Posterior vena cava (tissue), 2 donors: ENCODE measurements around the gene RBM17. TPM values are rescaled to one million over a fixed set of nuclear protein-coding genes. Genes with fewer than 3 reads are reported as not detected.
"Not testable (repeated sequence)": the region's sequence is repeated elsewhere in the genome, so short reads cannot be mapped to it uniquely, and the experiment has no call there.

ENCODE experiments used
- DNase-seq: peaks from one replicate; pipeline ENCODE4 v3.0.0-alpha.2; 2020; ENCODE audit warnings: low spot score
- intact Hi-C, 2 donors: fragments of 100-400 bp; cut with DNase I; formaldehyde crosslinking; loops; one replicate each; pipeline versions ENCODE4 v1.14.1 to v1.14.2; 2022 to 2023
- total RNA-seq, 2 donors: library from RNA; stranded (reverse); fragmentation: NEBNext Ultra II Directional; extraction: Animal tissue kit (Norgen Biotek cat#: 25700); gene quantifications; one replicate each; pipeline ENCODE4 v1.2.1, GENCODE V29; 2021
- donor health status: DM: yes; HTN: yes; CAD: no.
- donor health status: DM: yes; HTN: yes; CAD: no.

The RBM17 gene
- total RNA-seq, 2 donors from 2014 or later = 58.9 to 68.3 TPM

GRCh38 chr10:6141296-6142151 is 52.7 kb downstream of the RBM17 start:
- intact Hi-C loops = loop anchor here in 1 of 2 donors (5.0 to 10.0 kb wide), 3 partner anchors 47 to 1194 kb away; no protein-coding TSS in a partner anchor
- DNase-seq = no peak

GRCh38 chr10:6142186-6142585 is 53.4 kb downstream of the RBM17 start:
- intact Hi-C loops = loop anchor here in 1 of 2 donors (5.0 to 10.0 kb wide), 3 partner anchors 47 to 1195 kb away; no protein-coding TSS in a partner anchor
- not testable (repeated sequence) for DNase-seq

- DNase-seq = no peak
- intact Hi-C loops = loop anchor here in 1 of 2 donors (5.0 to 10.0 kb wide), 3 partner anchors 48 to 1195 kb away; no protein-coding TSS in a partner anchor
These were observed 53.8 kb downstream of the RBM17 start for GRCh38 chr10:6142644-6143043.

- intact Hi-C loops = loop anchor here in 1 of 2 donors (5.0 to 10.0 kb wide), 3 partner anchors 48 to 1196 kb away; no protein-coding TSS in a partner anchor
- DNase-seq = no peak
These were observed 54.3 kb downstream of the RBM17 start for GRCh38 chr10:6143181-6143580.

- DNase-seq = peak; percentile 97
- intact Hi-C loops = loop anchor here in 1 of 2 donors (5.0 to 10.0 kb wide), 3 partner anchors 50 to 1197 kb away; no protein-coding TSS in a partner anchor
These were observed 55.8 kb downstream of the RBM17 start for GRCh38 chr10:6144406-6145165.

GRCh38 chr10:6145166-6145987 is 56.5 kb downstream of the RBM17 start:
- DNase-seq = no peak
- intact Hi-C loops = loop anchor here in 1 of 2 donors (10.0 kb wide), 2 partner anchors 49 to 51 kb away; no protein-coding TSS in a partner anchor

- DNase-seq = no peak
- intact Hi-C loops = loop anchor here in 1 of 2 donors (10.0 kb wide), 2 partner anchors 49 to 51 kb away; no protein-coding TSS in a partner anchor
These were observed 57.4 kb downstream of the RBM17 start for GRCh38 chr10:6146013-6146785.

- no peak for DNase-seq
- intact Hi-C loops = loop anchor here in 1 of 2 donors (10.0 kb wide), 2 partner anchors 48 to 52 kb away; no protein-coding TSS in a partner anchor
These were observed 58.1 kb downstream of the RBM17 start for GRCh38 chr10:6146921-6147320.

- intact Hi-C loops = loop anchor here in 1 of 2 donors (10.0 kb wide), 2 partner anchors 47 to 53 kb away; no protein-coding TSS in a partner anchor
- no peak for DNase-seq
These were observed 59.4 kb downstream of the RBM17 start for GRCh38 chr10:6148251-6148701.

GRCh38 chr10:6148908-6149307 is 60.1 kb downstream of the RBM17 start:
- no peak for DNase-seq
- intact Hi-C loops = loop anchor here in 1 of 2 donors (10.0 kb wide), 2 partner anchors 46 to 54 kb away; no protein-coding TSS in a partner anchor

GRCh38 chr10:6151087-6151977 is 62.5 kb downstream of the RBM17 start:
- intact Hi-C loops = no loop called here
- DNase-seq = peak; percentile 88

GRCh38 chr10:6153845-6154244 is 65.0 kb downstream of the RBM17 start:
- intact Hi-C loops = no loop called here
- DNase-seq = no peak

- DNase-seq = no peak
- intact Hi-C loops = no loop called here
These were observed 65.7 kb downstream of the RBM17 start for GRCh38 chr10:6154566-6154965.

- intact Hi-C loops = no loop called here
- DNase-seq = no peak
These were observed 69.4 kb downstream of the RBM17 start for GRCh38 chr10:6158276-6158675.

- intact Hi-C loops = loop anchor here in 1 of 2 donors (5.0 kb wide), 1 partner anchor 40 kb away; the partner anchor contains the start of gene PFKFB3
- DNase-seq = no peak
These were observed 73.1 kb downstream of the RBM17 start for GRCh38 chr10:6161921-6162320.

GRCh38 chr10:6162589-6163356 is 73.9 kb downstream of the RBM17 start:
- intact Hi-C loops = loop anchor here in 1 of 2 donors (5.0 kb wide), 1 partner anchor 40 kb away; the partner anchor contains the start of gene PFKFB3
- no peak for DNase-seq
